ENCODE measurements around the gene KCNS1. TPM values are rescaled to one million over a fixed set of nuclear protein-coding genes. Genes with fewer than 3 reads are reported as not detected.
A peak's percentile ranks its signal among the peaks of the same experiment; 100 is the strongest.

Gene KCNS1
- total and polyA plus RNA-seq, 2 of the 8 experiments (the other 6 are each of a cell fraction or from before 2014, with no cell fraction given): 1.4 to 1.8 TPM

GRCh38 chr20:45051204-45052060, 49.5 kb downstream of the KCNS1 start:
- Histone ChIP-seq H2BK12ac (ENCODE audit: low read depth, low read length) (no peak overlapping the region), H3K4ac (replicated peaks; ENCODE audit: insufficient read length, low read depth, low read length) (no peak overlapping the region), H2BK15ac (ENCODE audit: low read length) (no peak overlapping the region), H3K56ac (replicated peaks; ENCODE audit: insufficient read length, low read depth, low read length) (no peak overlapping the region), H3K9ac (replicated peaks in 1 of 4; ENCODE audit: extremely low read depth in 1 of 4, low read depth in 3 of 4, low read length in 3 of 4) (no peak overlapping the region), H2BK120ac (replicated peaks; ENCODE audit: low read depth, low read length) (no peak overlapping the region), H3K23ac (ENCODE audit: insufficient read length) (no peak overlapping the region), H3K36me3 (ENCODE audit: control insufficient read depth in 2 of 4, insufficient read depth in 4 of 4, low read length in 3 of 4) (no peaks in the 10 kb centered on the region), H3K4me1 (replicated peaks in 1 of 4; ENCODE audit: control insufficient read depth in 3 of 4, insufficient read depth in 4 of 4, low read length in 3 of 4) (no peaks in the 10 kb centered on the region; a peak in 1 of 7 replicates), H2AK5ac (ENCODE audit: low read depth, low read length) (no peak overlapping the region), H3K27me3 (replicated peaks in 1 of 4; ENCODE audit: control insufficient read depth in 3 of 4, extremely low read depth in 1 of 4, insufficient read depth in 3 of 4, low read length in 3 of 4) (no peaks in the 10 kb centered on the region), H4K20me1 (replicated peaks in 1 of 2; ENCODE audit: control insufficient read depth in 1 of 2, insufficient read depth in 2 of 2, low read length in 2 of 2) (no peaks in the 10 kb centered on the region), H3K14ac (ENCODE audit: insufficient read length) (no peak overlapping the region), H3K9me3 (ENCODE audit: insufficient read depth in 2 of 2, low read depth in 1 of 2, low read length in 1 of 2) (no peaks in the 10 kb centered on the region), H3K4me2 (ENCODE audit: insufficient read depth in 1 of 2, low read depth in 2 of 2, low read length in 2 of 2) (no peak overlapping the region), H4K8ac (ENCODE audit: extremely low read depth, insufficient read depth, low read length) (no peak overlapping the region), H4K5ac (ENCODE audit: insufficient read length, low read depth, low read length) (no peak overlapping the region), H3K18ac (ENCODE audit: extremely low read depth, low read length) (no peak overlapping the region), H3K27ac (ENCODE audit: low read depth, low read length) (no peak overlapping the region), H3K23me2 (ENCODE audit: low read depth, low read length) (no peaks in the 10 kb centered on the region), H4K91ac (replicated peaks; ENCODE audit: insufficient read length, low read length) (no peak overlapping the region), H3K79me2 (ENCODE audit: control insufficient read depth in 1 of 2, insufficient read depth in 2 of 2, low read length in 2 of 2) (no peaks in the 10 kb centered on the region), H2BK5ac (ENCODE audit: low read depth, low read length) (no peak overlapping the region), H3K4me3 (ENCODE audit: extremely low read depth in 1 of 4, insufficient read depth in 2 of 4, low read depth in 3 of 4, low read length in 4 of 4) (no peak overlapping the region), H2AFZ (ENCODE audit: low read length) (no peak overlapping the region), H3K79me1 (ENCODE audit: low read depth, low read length) (no peaks in the 10 kb centered on the region), H2BK20ac (ENCODE audit: low read length) (no peak overlapping the region)
- ChIA-PET POLR2A (ENCODE audit: partially characterized antibody) (interaction anchor here (1.7 kb wide), 1 partner anchor 32 kb away, joined by 3 read pairs; no protein-coding TSS in a partner anchor), CTCF (ENCODE audit: partially characterized antibody) (interaction anchor here (0.8 to 15.3 kb wide), 8 partner anchors 8 to 61 kb away, joined by 3 to 233 read pairs (median 4); partner anchors contain the start of gene KCNS1)
- no peak for FAIRE-seq
- 92% methylated on average over 3 of the region's 3 CpGs; no CpG with 5 or more reads in 1 of the 2 experiments for WGBS, 2 experiments (ENCODE audit: extremely low coverage in 1 of 2, insufficient coverage in 1 of 2, insufficient read length in 1 of 2, insufficient replicate concordance in 2 of 2, low coverage in 1 of 2, low lambda C conversion rate in 2 of 2, missing lambda C conversion rate in 1 of 2)
- DNase-seq (ENCODE audit: low read depth in 1 of 2, low spot score in 2 of 2): no peak
- TF ChIP-seq CEBPB (IDR thresholded peaks at IDR 0.05; ENCODE audit: low read depth, low read length) (peak; percentile 80), TEAD4 (IDR thresholded peaks at IDR 0.05; ENCODE audit: low read depth, low read length) (no peak), HDAC6 (IDR thresholded peaks at IDR 0.05; ENCODE audit: low read depth, low read length) (no peak), E2F6 (IDR thresholded peaks at IDR 0.05) (no peak), TBP (IDR thresholded peaks at IDR 0.05; ENCODE audit: low read depth, low read length) (no peak), EZH2 (IDR thresholded peaks at IDR 0.05; ENCODE audit: low read depth, low read length, severe bottlenecking) (no peak), YY1 (IDR thresholded peaks at IDR 0.05; ENCODE audit: low read depth, low read length) (no peak)
